SK-N-SH (cell line): ENCODE data around the gene EFCAB14. TPM values are rescaled to one million over a fixed set of nuclear protein-coding genes. Genes with fewer than 3 reads are reported as not detected.

ENCODE experiments used
- CTCF ChIA-PET: fragments of 300-600, 350-600 bp; formaldehyde crosslinking; extraction: SDS; loops from one replicate; lab custom pipeline; 2021; lab: Yijun Ruan, JAX
- POLR2A ChIA-PET: fragments of 350-600 bp; sonication (Branson Sonifier 250); formaldehyde crosslinking; extraction: SDS; loops from one replicate; lab custom pipeline; 2020; ENCODE audit warnings: antibody characterized with exemption, inconsistent platforms; lab: Yijun Ruan, JAX
- DNase-seq: peaks from one replicate; pipeline ENCODE4 v3.0.0; 2012
- H2AFZ ChIP-seq: fragments of 200-600 bp; sonication (generic); 2 replicates; pipeline ENCODE4 v1.8.1; 2016; ENCODE audit warnings: antibody characterized with exemption, mild to moderate bottlenecking, low read depth
- H3F3A ChIP-seq: fragments of 200-600 bp; sonication (generic); replicated peaks from 2 replicates; pipeline ENCODE3; 2016; ENCODE audit warnings: antibody characterized with exemption, mild to moderate bottlenecking; ENCODE audit not compliant: insufficient read depth
- H3K27ac ChIP-seq, 2 experiments: fragments of 200-500 bp in 1 of 2; fragments of 200-600 bp in 1 of 2; sonication (Bioruptor generic) in 1 of 2; sonication (generic), shearing (Covaris generic) in 1 of 2; 2 replicates each; pipeline versions ENCODE4 v1.5.1 to v1.6.1; 2014 to 2016; ENCODE audit warnings: low read depth in 2 of 2, inconsistent platforms in 1 of 2, low read length in 1 of 2, mild to moderate bottlenecking in 1 of 2, mixed read lengths in 1 of 2
- H3K27me3 ChIP-seq: fragments of 200-600 bp; sonication (generic), shearing (Covaris generic); 2 replicates; pipeline ENCODE4 v1.6.1; 2016; ENCODE audit warnings: mixed run types; ENCODE audit not compliant: insufficient read depth
- H3K36me3 ChIP-seq, 2 experiments: fragments of 200-500 bp in 1 of 2; fragments of 200-600 bp in 1 of 2; sonication (Bioruptor generic) in 1 of 2; sonication (generic) in 1 of 2; replicated peaks in 1 of 2; 2 replicates each; pipeline versions ENCODE3 to v1.5.1; 2014 to 2016; ENCODE audit warnings: low read length in 1 of 2, mild to moderate bottlenecking in 1 of 2; ENCODE audit not compliant: insufficient read depth in 2 of 2, control insufficient read depth in 1 of 2
- H3K4me1 ChIP-seq, 2 experiments: fragments of 200-500 bp in 1 of 2; fragments of 200-600 bp in 1 of 2; sonication (Bioruptor generic) in 1 of 2; sonication (generic), shearing (Covaris generic) in 1 of 2; 2 replicates each; pipeline versions ENCODE4 v1.5.1 to v1.6.1; 2014 to 2016; ENCODE audit warnings: low read depth in 1 of 2, low read length in 1 of 2, mixed run types in 1 of 2; ENCODE audit not compliant: insufficient read depth in 2 of 2, control insufficient read depth in 1 of 2
- H3K4me2 ChIP-seq: fragments of 200-600 bp; sonication (generic), shearing (Covaris generic); 2 replicates; pipeline ENCODE4 v1.6.1; 2017; ENCODE audit warnings: mixed run types
- H3K4me3 ChIP-seq, 2 experiments: fragments of 200-500 bp in 1 of 2; fragments of 200-600 bp in 1 of 2; sonication (Bioruptor generic) in 1 of 2; sonication (generic), shearing (Covaris generic) in 1 of 2; 2 replicates each; pipeline versions ENCODE4 v1.5.1 to v1.8.1; 2014 to 2016; ENCODE audit warnings: low read depth in 2 of 2, inconsistent platforms in 1 of 2, low read length in 1 of 2, mild to moderate bottlenecking in 1 of 2, mixed read lengths in 1 of 2, moderate library complexity in 1 of 2
- H3K79me2 ChIP-seq: fragments of 200-600 bp; sonication (generic); 2 replicates; pipeline ENCODE4 v1.8.1; 2017; ENCODE audit warnings: mild to moderate bottlenecking; ENCODE audit not compliant: insufficient read depth
- H3K9ac ChIP-seq: fragments of 200-600 bp; sonication (generic); 2 replicates; pipeline ENCODE4 v1.6.1; 2017; ENCODE audit warnings: mixed run types
- H3K9me2 ChIP-seq: fragments of 200-600 bp; sonication (generic); 2 replicates; pipeline ENCODE4 v1.6.1; 2017; ENCODE audit warnings: mixed run types
- H3K9me3 ChIP-seq: fragments of 200-600 bp; sonication (generic); 2 replicates; pipeline ENCODE4 v1.6.1; 2017; ENCODE audit warnings: mixed run types, mild to moderate bottlenecking, moderate library complexity
- H4K20me1 ChIP-seq: fragments of 200-600 bp; sonication (generic); 2 replicates; pipeline ENCODE4 v1.6.1; 2017; ENCODE audit warnings: mild to moderate bottlenecking, mixed run types; ENCODE audit not compliant: insufficient read depth
- CHD2 ChIP-seq: fragments of 150-350 bp; IDR thresholded peaks from 2 replicates; pipeline ENCODE4 v1.6.1; 2018; ENCODE audit warnings: low read length; ENCODE audit not compliant: partially characterized antibody
- ELF1 ChIP-seq: IDR thresholded peaks from 2 replicates; pipeline ENCODE4 v1.4.0; 2012
- EP300 ChIP-seq, 2 experiments: IDR thresholded peaks; 2 replicates each; pipeline versions ENCODE4 v1.4.0 to v1.6.1; 2012; ENCODE audit warnings: borderline replicate concordance in 1 of 2, low read depth in 1 of 2, low read length in 1 of 2
- FOSL2 ChIP-seq: IDR thresholded peaks from 2 replicates; pipeline ENCODE4 v1.4.0; 2012; ENCODE audit warnings: low read depth, mild to moderate bottlenecking, moderate library complexity, borderline replicate concordance
- FOXM1 ChIP-seq: IDR thresholded peaks from 2 replicates; pipeline ENCODE4 v1.4.0; 2012; ENCODE audit warnings: low read depth, mild to moderate bottlenecking
- GABPA ChIP-seq: IDR thresholded peaks from 2 replicates; pipeline ENCODE4 v1.4.0; 2012; ENCODE audit warnings: low read depth, mild to moderate bottlenecking
- GATA2 ChIP-seq: sonication (generic); formaldehyde crosslinking; IDR thresholded peaks from 2 replicates; pipeline ENCODE4 v1.5.0; 2020; ENCODE audit warnings: mild to moderate bottlenecking, missing genetic modification reagents
- MEF2A ChIP-seq: IDR thresholded peaks from 2 replicates; pipeline ENCODE4 v1.4.0; 2012; ENCODE audit warnings: low read depth, borderline replicate concordance
- MXI1 ChIP-seq: IDR thresholded peaks from 2 replicates; pipeline ENCODE4 v1.6.1; 2012; ENCODE audit warnings: mild to moderate bottlenecking, low read depth, low read length, improper control_type of control experiment
- RXRA ChIP-seq: IDR thresholded peaks from 2 replicates; pipeline ENCODE4 v1.4.0; 2012; ENCODE audit warnings: low read depth, mild to moderate bottlenecking, borderline replicate concordance
- TAF1 ChIP-seq: IDR thresholded peaks from 2 replicates; pipeline ENCODE4 v1.6.1; 2012; ENCODE audit warnings: low read depth, mild to moderate bottlenecking, low read length, moderate library complexity, borderline replicate concordance
- TEAD4 ChIP-seq: IDR thresholded peaks from 2 replicates; pipeline ENCODE4 v1.4.0; 2012; ENCODE audit warnings: mild to moderate bottlenecking, borderline replicate concordance; ENCODE audit not compliant: insufficient read depth
- YY1 ChIP-seq: IDR thresholded peaks from 2 replicates; pipeline ENCODE4 v1.4.0; 2012; ENCODE audit warnings: low read depth, mild to moderate bottlenecking
- ZBTB33 ChIP-seq: IDR thresholded peaks from 2 replicates; pipeline ENCODE4 v1.4.0; 2012; ENCODE audit warnings: low read depth, borderline replicate concordance
- WGBS: methylation state at CpG from one replicate; pipeline ENCODE4 v1.1.6; 2017; ENCODE audit warnings: low lambda C conversion rate; 5-methylcytosine and 5-hydroxymethylcytosine counted together
- polyA plus RNA-seq, 3 experiments: library from polyadenylated mRNA; depleted of rRNA; stranded (reverse); fragments of >200 nt; gene quantifications; 2 replicates each; pipeline ENCODE4 v1.2.3, GENCODE V29; 2012

EFCAB14 gene
- polyA plus RNA-seq, 1 of the 3 experiments (the other 2 are of a cell fraction), result 13.6 TPM

GRCh38 chr1:46671554-46671953 is 47.4 kb downstream of the EFCAB14 start, which contains the start of gene TEX38:
TEX38 (plus strand) TSS chr1:46671854; CDS start chr1:46671935, 81 bp downstream.
- DNase-seq, result no peak
- no peak within 1 kb of the TSS for H2AFZ ChIP-seq
- no peak within 1 kb of the TSS for H3K27ac ChIP-seq
- H3K4me3 ChIP-seq, result no peak within 1 kb of the TSS
- WGBS, result 81% methylated on average over 3 of the region's 3 CpGs
- H3K9me3 ChIP-seq, result no peaks in the 10 kb centered on the region
- H3K4me2 ChIP-seq, result no peak within 1 kb of the TSS
- no peak for TF ChIP-seq FOXM1
- no peak for TF ChIP-seq CHD2
- no peak for TF ChIP-seq MEF2A
- no peak for TF ChIP-seq ELF1
- TF ChIP-seq YY1, result no peak
- TF ChIP-seq GATA2 (CRISPR knock-in tag), result no peak
- TF ChIP-seq ZBTB33, result no peak
- no peak for TF ChIP-seq RXRA
- no peak for TF ChIP-seq GABPA
- TF ChIP-seq TEAD4, result no peak
- TF ChIP-seq FOSL2, result no peak
- TF ChIP-seq MXI1, result no peak
- no peak for TF ChIP-seq EP300 (IDR thresholded peaks at IDR 0.05; ENCODE audit: borderline replicate concordance in 1 of 2, low read depth in 1 of 2, low read length in 1 of 2)
- TF ChIP-seq, all 33 proteins: peak for 0
- no peaks in the 10 kb centered on the region for H3K27me3 ChIP-seq
- no peak within 1 kb of the TSS for H3K9ac ChIP-seq
- H3K4me1 ChIP-seq, result peaks cover 0 to 5% of the 10 kb centered on the region in 2 experiments; a peak in 2 of 4 replicates
- no peaks in the 10 kb centered on the region for H3K9me2 ChIP-seq
- no peaks in the 10 kb centered on the region for H4K20me1 ChIP-seq
- H3K36me3 ChIP-seq, result peaks cover 15 to 22% of the 10 kb centered on the region in 2 experiments
- H3F3A ChIP-seq, result peaks cover 4% of the 10 kb centered on the region
- CTCF ChIA-PET, result no interaction called here
- H3K79me2 ChIP-seq, result peaks cover 11% of the 10 kb centered on the region; the same call in 1 of the 2 replicates
- POLR2A ChIA-PET, result no interaction called here

DNA sequence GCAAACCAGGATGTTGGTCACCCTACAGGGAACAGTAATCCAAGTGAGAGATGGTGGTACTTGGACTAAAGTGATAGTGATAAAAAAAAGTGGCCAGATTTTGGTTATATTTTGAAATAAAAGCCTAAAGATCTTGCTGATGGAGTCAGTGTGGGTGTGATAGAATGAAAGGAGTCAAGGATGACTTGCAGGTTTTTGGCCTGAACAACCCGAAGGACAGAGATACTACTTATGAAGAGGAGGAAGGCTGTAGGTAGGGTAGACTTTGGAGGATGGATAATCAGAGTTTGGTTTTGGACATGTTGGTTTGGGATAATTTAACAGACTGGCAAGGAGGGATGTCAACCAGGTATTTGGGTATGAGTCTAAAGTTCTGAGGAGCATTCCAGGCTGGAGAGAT is 48.8 kb downstream of the EFCAB14 start:
- H2AFZ ChIP-seq, result no peak overlapping the region
- no peaks in the 10 kb centered on the region for H3K9me2 ChIP-seq
- peaks cover 6 to 14% of the 10 kb centered on the region in 2 experiments for H3K36me3 ChIP-seq
- peaks cover 18% of the 10 kb centered on the region; the same call in 1 of the 2 replicates for H3K79me2 ChIP-seq
- TF ChIP-seq TAF1 (no peak), MXI1 (no peak), MEF2A (no peak), FOXM1 (no peak), ZBTB33 (no peak)
- TF ChIP-seq, all 33 proteins: peak for 0
- Histone ChIP-seq H3K27ac (no peak overlapping the region), H4K20me1 (no peaks in the 10 kb centered on the region), H3K27me3 (no peaks in the 10 kb centered on the region), H3F3A (peaks cover 4% of the 10 kb centered on the region), H3K9me3 (no peaks in the 10 kb centered on the region), H3K4me1 (peaks cover 0 to 5% of the 10 kb centered on the region in 2 experiments; a peak in 2 of 4 replicates), H3K9ac (no peak overlapping the region), H3K4me2 (no peak overlapping the region), H3K4me3 (no peak overlapping the region)
- 100% methylated on average over 1 of the region's 1 CpG for WGBS
- ChIA-PET CTCF (no interaction called here), POLR2A (no interaction called here)
- no peak for DNase-seq
